B cell (primary cell): ENCODE results near the gene MYO10. TPM values are rescaled to one million over a fixed set of nuclear protein-coding genes. Genes with fewer than 3 reads are reported as not detected.

ENCODE experiments used
- ATAC-seq: fragments of 200-7000 bp; cut with Tn5 transposase; one replicate; pipeline ENCODE4 v1.10.0; 2021; ENCODE audit warnings: low read depth, mild to moderate bottlenecking, moderate number of reproducible peaks, moderate library complexity
- CTCF ChIA-PET: fragments of 350-600 bp; sonication (Branson Sonifier 250); formaldehyde crosslinking; loops from one replicate; lab custom pipeline; 2021; ENCODE audit warnings: antibody characterized with exemption, inconsistent platforms; lab: Charles Lee
- POLR2A ChIA-PET: fragments of 350-600 bp; sonication (Branson Sonifier 250); formaldehyde crosslinking; loops from one replicate; lab custom pipeline; 2021; ENCODE audit warnings: antibody characterized with exemption; lab: Charles Lee
- DNase-seq: peaks from one replicate; pipeline ENCODE4 v3.0.0; 2013
- H2AFZ ChIP-seq: 2 replicates; pipeline ENCODE4 v1.6.1; 2012; ENCODE audit warnings: mild to moderate bottlenecking, low read depth, low read length; ENCODE audit not compliant: insufficient read depth, poor library complexity, severe bottlenecking
- H3K27ac ChIP-seq, 2 donors: 1 replicate in 1 of 2; 2 replicates in 1 of 2; pipeline ENCODE4 v1.5.1; 2012 to 2013; ENCODE audit warnings: low read length in 2 of 2, mild to moderate bottlenecking in 2 of 2, moderate library complexity in 1 of 2
- H3K27me3 ChIP-seq, 4 experiments: fragments of 200-600 bp in 1 of 4; sonication (generic) in 1 of 4; replicated peaks in 1 of 4; 1 replicate in 2 of 4; 2 replicates in 2 of 4; pipeline versions ENCODE4 v1.6.1 to v1.7.0; 2013 to 2016; ENCODE audit warnings: low read length in 3 of 4, mild to moderate bottlenecking in 2 of 4, mixed read lengths in 1 of 4, moderate library complexity in 1 of 4; ENCODE audit not compliant: insufficient read depth in 4 of 4, control insufficient read depth in 3 of 4; ENCODE audit errors: control extremely low read depth in 1 of 4
- H3K36me3 ChIP-seq, 2 experiments: replicated peaks in 1 of 2; 1 replicate in 1 of 2; 2 replicates in 1 of 2; pipeline versions ENCODE4 v1.6.1 to v1.7.1; 2013; ENCODE audit warnings: low read length in 1 of 2; ENCODE audit not compliant: insufficient read depth in 2 of 2, control insufficient read depth in 1 of 2; ENCODE audit errors: control extremely low read depth in 1 of 2, extremely low read depth in 1 of 2
- H3K4me1 ChIP-seq, 2 donors: fragments of 200-600 bp in 1 of 2; sonication (generic) in 1 of 2; 1 replicate in 1 of 2; 2 replicates in 1 of 2; pipeline versions ENCODE4 v1.5.1 to v1.6.1; 2013 to 2017; ENCODE audit warnings: low read length in 2 of 2; ENCODE audit not compliant: control insufficient read depth in 2 of 2, insufficient read depth in 2 of 2
- H3K4me2 ChIP-seq: replicated peaks from 2 replicates; pipeline ENCODE3; 2012; ENCODE audit warnings: mild to moderate bottlenecking, low read depth, low read length; ENCODE audit not compliant: poor library complexity, severe bottlenecking
- H3K4me3 ChIP-seq, 5 experiments: fragments of 200-600 bp in 1 of 5; sonication (generic) in 1 of 5; 1 replicate in 3 of 5; 2 replicates in 2 of 5; pipeline versions ENCODE4 v1.5.1 to v1.7.0; 2011 to 2016; ENCODE audit warnings: low read length in 4 of 5, mild to moderate bottlenecking in 4 of 5, low read depth in 2 of 5, control low read depth in 1 of 5, moderate library complexity in 1 of 5; ENCODE audit not compliant: insufficient read depth in 1 of 5; ENCODE audit errors: control extremely low read depth in 1 of 5, extremely low read depth in 1 of 5
- H3K79me2 ChIP-seq: fragments of 200-600 bp; sonication (generic); one replicate; pipeline ENCODE4 v1.6.0; 2016; ENCODE audit warnings: low read length; ENCODE audit not compliant: control insufficient read depth, insufficient read depth
- H3K9ac ChIP-seq: fragments of 200-600 bp; sonication (generic); 2 replicates; pipeline ENCODE4 v1.6.1; 2017; ENCODE audit warnings: mild to moderate bottlenecking, low read length, moderate library complexity
- H3K9me3 ChIP-seq, 3 donors: one replicate each; pipeline versions ENCODE4 v1.6.1 to v1.7.1; 2013; ENCODE audit warnings: low read length in 2 of 3; ENCODE audit not compliant: control insufficient read depth in 2 of 3, insufficient read depth in 1 of 3; ENCODE audit errors: control extremely low read depth in 1 of 3
- H4K20me1 ChIP-seq: 2 replicates; pipeline ENCODE4 v1.6.0; 2012; ENCODE audit warnings: mild to moderate bottlenecking, low read length; ENCODE audit not compliant: insufficient read depth, control insufficient read depth, poor library complexity, severe bottlenecking
- H3K27ac Mint-ChIP-seq: one replicate; pipeline ENCODE4 v1.8.0; 2021; ENCODE audit warnings: mixed read lengths
- H3K27me3 Mint-ChIP-seq: one replicate; pipeline ENCODE4 v1.8.0; 2021; ENCODE audit warnings: mixed read lengths
- H3K4me1 Mint-ChIP-seq: one replicate; pipeline ENCODE4 v1.8.0; 2021; ENCODE audit warnings: mixed read lengths
- H3K4me3 Mint-ChIP-seq: one replicate; pipeline ENCODE4 v1.8.0; 2021; ENCODE audit warnings: mixed read lengths
- H3K9me3 Mint-ChIP-seq: one replicate; pipeline ENCODE4 v1.8.0; 2022; ENCODE audit warnings: mixed read lengths; ENCODE audit not compliant: insufficient read depth
- CTCF ChIP-seq: fragments of 200-600 bp; IDR thresholded peaks from one replicate; pipeline ENCODE4 v1.8.0; 2022; ENCODE audit warnings: antibody characterized with exemption, mild to moderate bottlenecking
- EZH2 ChIP-seq: IDR thresholded peaks from 2 replicates; pipeline ENCODE4 v1.6.1; 2012; ENCODE audit warnings: borderline replicate concordance, low read depth, mild to moderate bottlenecking, moderate library complexity, low read length; ENCODE audit not compliant: insufficient read depth, poor library complexity, severe bottlenecking
- WGBS: methylation state at CpG from one replicate; pipeline ENCODE4 v1.1.5; 2013; ENCODE audit warnings: missing lambda C conversion rate; ENCODE audit not compliant: insufficient coverage; 5-methylcytosine and 5-hydroxymethylcytosine counted together
- intact Hi-C: fragments of 100-400 bp; cut with micrococcal nuclease; formaldehyde crosslinking; loops from one replicate; pipeline ENCODE4 v1.10.0; 2022
- polyA plus RNA-seq: library from polyadenylated mRNA; depleted of rRNA; stranded (reverse); fragments of >200 nt; gene quantifications from 2 replicates; pipeline ENCODE4 v1.2.3, GENCODE V29; 2012
- total RNA-seq, 2 donors: library from RNA; stranded (reverse); fragments of 120-200 nt in 1 of 2; gene quantifications; 1 replicate in 1 of 2; 2 replicates in 1 of 2; pipeline versions ENCODE4 v1.2.3 to v1.2.4, GENCODE V29; 2013 to 2022

MYO10 gene
- total and polyA plus RNA-seq, 2 donors (not counting 1 experiment from before 2014, with no cell fraction given) = 0.10 TPM; not detected in 1

GRCh38 chr5:16737620-16738364, 198.3 kb downstream of the MYO10 start:
- H2AFZ ChIP-seq = no peak overlapping the region
- H3K4me1 Mint-ChIP-seq = no peaks in the 10 kb centered on the region
- no peaks in the 10 kb centered on the region for H3K9me3 ChIP-seq
- intact Hi-C loops = no loop called here
- H3K27me3 ChIP-seq = no peaks in the 10 kb centered on the region
- H3K27ac Mint-ChIP-seq = no peak overlapping the region
- DNase-seq (no peak), ATAC-seq (no peak)
- ChIA-PET CTCF (no interaction called here), POLR2A (no interaction called here)
- TF ChIP-seq EZH2 = no peak
- no peak for TF ChIP-seq CTCF
- peaks cover 2% of the 10 kb centered on the region for H3K9me3 Mint-ChIP-seq
- H3K27me3 Mint-ChIP-seq = peaks cover 28% of the 10 kb centered on the region
- no peak overlapping the region for H3K4me3 Mint-ChIP-seq
- no peaks in the 10 kb centered on the region for H3K79me2 ChIP-seq
- H3K4me3 ChIP-seq = no peak overlapping the region
- H3K9ac ChIP-seq = no peak overlapping the region
- no peaks in the 10 kb centered on the region for H4K20me1 ChIP-seq
- WGBS = 77% methylated on average over 6 of the region's 11 CpGs
- no peak overlapping the region for H3K4me2 ChIP-seq
- no peaks in the 10 kb centered on the region for H3K36me3 ChIP-seq
- no peak overlapping the region for H3K27ac ChIP-seq
- H3K4me1 ChIP-seq = no peaks in the 10 kb centered on the region

GRCh38 chr5:16737209-16737608, 198.9 kb downstream of the MYO10 start:
- Histone ChIP-seq H3K9me3 (no peaks in the 10 kb centered on the region), H3K4me1 (no peaks in the 10 kb centered on the region), H3K79me2 (no peaks in the 10 kb centered on the region), H3K4me3 (no peak overlapping the region), H3K27me3 (no peaks in the 10 kb centered on the region), H3K4me2 (no peak overlapping the region), H2AFZ (no peak overlapping the region), H4K20me1 (no peaks in the 10 kb centered on the region), H3K27ac (no peak overlapping the region), H3K36me3 (no peaks in the 10 kb centered on the region), H3K9ac (no peak overlapping the region)
- WGBS = no CpG with 5 or more reads among the region's 3 CpGs
- ATAC-seq = no peak
- ChIA-PET CTCF (no interaction called here), POLR2A (no interaction called here)
- Mint-ChIP-seq H3K27me3 (peaks cover 28% of the 10 kb centered on the region), H3K4me3 (no peak overlapping the region), H3K4me1 (no peaks in the 10 kb centered on the region), H3K9me3 (peaks cover 2% of the 10 kb centered on the region), H3K27ac (no peak overlapping the region)
- intact Hi-C loops = no loop called here
- no peak for DNase-seq
- TF ChIP-seq CTCF = no peak
- TF ChIP-seq EZH2 = no peak
